ENCODE measurements around the gene PLEKHM1.
"Not testable (repeated sequence)": the region's sequence is repeated elsewhere in the genome, so short reads cannot be mapped to it uniquely, and the experiment has no call there.

GRCh38 chr17:45440839-45441515, 49.5 kb downstream of the PLEKHM1 start:
- not testable (repeated sequence) for TF ChIP-seq CTCF, POLR2A (IDR thresholded peaks at IDR 0.05)
